Measurements from ENCODE around the gene HOXA3. TPM values are rescaled to one million over a fixed set of nuclear protein-coding genes. Genes with fewer than 3 reads are reported as not detected.

HOXA3 gene
- total and polyA plus RNA-seq, 10 of the 15 experiments (the other 5 are each of a cell fraction or from before 2014, with no cell fraction given) = 0.05 TPM; not detected in 9

GRCh38 chr7:27138472-27138871 is 13.9 kb downstream of the HOXA3 start:
- in situ Hi-C loops (cut with MboI) = no loop called here
- H3K79me2 ChIP-seq (ENCODE audit: control insufficient read depth, insufficient read depth, low read length) = no peaks in the 10 kb centered on the region
- POLR2A ChIA-PET = no interaction called here
- no peak for TF ChIP-seq REST (IDR thresholded peaks at IDR 0.05; ENCODE audit: low read depth, low read length)
- no peak for TF ChIP-seq TCF7 (IDR thresholded peaks at IDR 0.05; ENCODE audit: borderline replicate concordance)
- no peak for TF ChIP-seq EZH2 (IDR thresholded peaks at IDR 0.05; ENCODE audit: borderline replicate concordance, control insufficient read depth, low read depth, low read length)
- TF ChIP-seq, protein P1, sequence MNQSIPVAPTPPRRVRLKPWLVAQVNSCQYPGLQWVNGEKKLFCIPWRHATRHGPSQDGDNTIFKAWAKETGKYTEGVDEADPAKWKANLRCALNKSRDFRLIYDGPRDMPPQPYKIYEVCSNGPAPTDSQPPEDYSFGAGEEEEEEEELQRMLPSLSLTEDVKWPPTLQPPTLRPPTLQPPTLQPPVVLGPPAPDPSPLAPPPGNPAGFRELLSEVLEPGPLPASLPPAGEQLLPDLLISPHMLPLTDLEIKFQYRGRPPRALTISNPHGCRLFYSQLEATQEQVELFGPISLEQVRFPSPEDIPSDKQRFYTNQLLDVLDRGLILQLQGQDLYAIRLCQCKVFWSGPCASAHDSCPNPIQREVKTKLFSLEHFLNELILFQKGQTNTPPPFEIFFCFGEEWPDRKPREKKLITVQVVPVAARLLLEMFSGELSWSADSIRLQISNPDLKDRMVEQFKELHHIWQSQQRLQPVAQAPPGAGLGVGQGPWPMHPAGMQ (IDR thresholded peaks at IDR 0.05; ENCODE audit: borderline replicate concordance) = no peak
- no peak for TF ChIP-seq NFXL1 (IDR thresholded peaks at IDR 0.05; ENCODE audit: borderline replicate concordance)
- TF ChIP-seq DPF2 (IDR thresholded peaks at IDR 0.05) = no peak
- no peak for TF ChIP-seq SMARCA5 (IDR thresholded peaks at IDR 0.05)
- no peak for TF ChIP-seq EED (IDR thresholded peaks at IDR 0.05; ENCODE audit: low read depth)
- TF ChIP-seq ZBTB11 (CRISPR knock-in tag; IDR thresholded peaks at IDR 0.05) = no peak
- no peak for TF ChIP-seq NKRF (conservative IDR thresholded peaks at IDR 0.05)
- TF ChIP-seq POLR2AphosphoS5 (IDR thresholded peaks at IDR 0.05; ENCODE audit: low read length) = no peak

More at GRCh38 chr7:27138472-27138871, 13.9 kb downstream of the HOXA3 start:
- Histone ChIP-seq H2AFZ (ENCODE audit: control insufficient read depth, low read depth, low read length) (no peak overlapping the region), H3K4me2 (ENCODE audit: control insufficient read depth, insufficient read depth) (no peak overlapping the region), H3K27me3 (replicated peaks in 1 of 2; ENCODE audit: control insufficient read depth in 2 of 2, insufficient read depth in 2 of 2, low read length in 1 of 2) (peaks cover 0 to 7% of the 10 kb centered on the region in 2 experiments; a peak in 2 of 4 replicates), H3K27ac (ENCODE audit: control insufficient read depth, insufficient read depth) (no peak overlapping the region), H3K9me3 (replicated peaks; ENCODE audit: control insufficient read depth, insufficient read depth, low read length) (no peaks in the 10 kb centered on the region), H3K9ac (ENCODE audit: control insufficient read depth, insufficient read depth, low read length) (no peak overlapping the region), H3K4me1 (ENCODE audit: control insufficient read depth, insufficient read depth, low read length) (no peaks in the 10 kb centered on the region; the same call in 1 of the 2 replicates), H3K4me3 (no peak overlapping the region), H3K36me3 (ENCODE audit: control insufficient read depth in 2 of 2, insufficient read depth in 2 of 2, low read length in 1 of 2) (no peaks in the 10 kb centered on the region), H4K20me1 (ENCODE audit: control insufficient read depth, insufficient read depth) (no peaks in the 10 kb centered on the region)
- SMC1A ChIA-PET (ENCODE audit: uncharacterized antibody, unreplicated experiment) = no interaction called here
- BruUV-seq (replicated peaks) = no TSS peak
- intact Hi-C loops (cut with micrococcal nuclease; ENCODE audit: unreplicated experiment) = no loop called here
- CTCF ChIA-PET = no interaction called here
- RAD21 ChIA-PET (ENCODE audit: unreplicated experiment) = no interaction called here
- 84% methylated on average over 1 of the region's 1 CpG for WGBS (ENCODE audit: insufficient coverage, insufficient replicate concordance, low lambda C conversion rate, missing lambda C conversion rate)
- FAIRE-seq (no peak), DNase-seq (ENCODE audit: low read depth, low spot score) (no peak), ATAC-seq (no peak)

Measured in GM12878 (cell line).